ENCODE data around the gene MAML3.

GRCh38 chr4:139774759-139775487 is 379.1 kb downstream of the MAML3 start:
- TF ChIP-seq EZH2 (IDR thresholded peaks at IDR 0.05; ENCODE audit: low read length), result no peak
- TF ChIP-seq, protein P1, sequence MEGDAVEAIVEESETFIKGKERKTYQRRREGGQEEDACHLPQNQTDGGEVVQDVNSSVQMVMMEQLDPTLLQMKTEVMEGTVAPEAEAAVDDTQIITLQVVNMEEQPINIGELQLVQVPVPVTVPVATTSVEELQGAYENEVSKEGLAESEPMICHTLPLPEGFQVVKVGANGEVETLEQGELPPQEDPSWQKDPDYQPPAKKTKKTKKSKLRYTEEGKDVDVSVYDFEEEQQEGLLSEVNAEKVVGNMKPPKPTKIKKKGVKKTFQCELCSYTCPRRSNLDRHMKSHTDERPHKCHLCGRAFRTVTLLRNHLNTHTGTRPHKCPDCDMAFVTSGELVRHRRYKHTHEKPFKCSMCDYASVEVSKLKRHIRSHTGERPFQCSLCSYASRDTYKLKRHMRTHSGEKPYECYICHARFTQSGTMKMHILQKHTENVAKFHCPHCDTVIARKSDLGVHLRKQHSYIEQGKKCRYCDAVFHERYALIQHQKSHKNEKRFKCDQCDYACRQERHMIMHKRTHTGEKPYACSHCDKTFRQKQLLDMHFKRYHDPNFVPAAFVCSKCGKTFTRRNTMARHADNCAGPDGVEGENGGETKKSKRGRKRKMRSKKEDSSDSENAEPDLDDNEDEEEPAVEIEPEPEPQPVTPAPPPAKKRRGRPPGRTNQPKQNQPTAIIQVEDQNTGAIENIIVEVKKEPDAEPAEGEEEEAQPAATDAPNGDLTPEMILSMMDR (optimal IDR thresholded peaks at IDR 0.05 in 1 of 3, IDR thresholded peaks at IDR 0.05 in 1 of 3, conservative IDR thresholded peaks at IDR 0.05 in 1 of 3; ENCODE audit: extremely low read depth in 1 of 3, insufficient read depth in 2 of 3, low read length in 3 of 3), result no peak
